Hindlimb muscle (tissue), 1 donor: ENCODE measurements around the gene BZW1. TPM values are rescaled to one million over a fixed set of nuclear protein-coding genes. Genes with fewer than 3 reads are reported as not detected.

ENCODE experiments used
- polyA plus RNA-seq: library from polyadenylated mRNA; unstranded; fragments of 120-200 nt; gene quantifications from one replicate; pipeline ENCODE4 v1.2.1, GENCODE V29; 2013; ENCODE audit not compliant: insufficient read length

The BZW1 gene
- polyA plus RNA-seq, 1 donor, result 105 TPM

Other genes with a start within 250 kb of the BZW1 start
- 1.5 TPM for gene AOX1, start 225.9 kb upstream of the BZW1 start, polyA plus RNA-seq
- gene CLK1, start 52.7 kb downstream of the BZW1 start, polyA plus RNA-seq, result 123 TPM
- gene PPIL3, start 77.2 kb downstream of the BZW1 start, polyA plus RNA-seq, result 30.7 TPM
- 15.3 TPM for gene NIF3L1, start 77.5 kb downstream of the BZW1 start, polyA plus RNA-seq
- gene ORC2, start 151.8 kb downstream of the BZW1 start, polyA plus RNA-seq, result 14.7 TPM